ENCODE measurements around the gene PRKAG1. TPM values are rescaled to one million over a fixed set of nuclear protein-coding genes. Genes with fewer than 3 reads are reported as not detected.

PRKAG1 gene
- total and polyA plus RNA-seq, 7 experiments from 2014 or later: 34.0 to 74.4 (median 49.6) TPM

- Mint-ChIP-seq H3K4me3 (peak overlapping the region; percentile 83 to 95 (median 90)), H3K9me3 (peaks cover 0 to 3% (median 0%) of the 10 kb centered on the region in 11 donors), H3K27me3 (peaks cover 0 to 91% (median 23%) of the 10 kb centered on the region in 5 donors), H3K4me1 (peaks cover 29 to 51% (median 46%) of the 10 kb centered on the region in 7 donors), H3K27ac (peak overlapping the region; percentile 25 to 90 (median 62)), H3K36me3 (no peaks in the 10 kb centered on the region)
- ChIA-PET CTCF (interaction anchor here (1.2 to 4.5 kb wide), 7 partner anchors 8 to 126 kb away, joined by 4 to 36 read pairs (median 6); partner anchors contain the start of gene ARF3), POLR2A (interaction anchor here (0.6 to 5.2 kb wide), 10 partner anchors 9 to 129 kb away, joined by 3 to 26 read pairs (median 5); partner anchors contain the start of genes ARF3, DDX23 and FKBP11)
- DNase-seq (peak in 6 of 9 donors; percentile 41 to 52 (median 44)), ATAC-seq (peak; percentile 29)
- Histone ChIP-seq H3K9me3 (ENCODE audit: control insufficient read depth in 2 of 3, low read length in 3 of 3) (no peaks in the 10 kb centered on the region), H3K27me3 (ENCODE audit: control insufficient read depth in 2 of 2, insufficient read depth in 2 of 2, low read length in 2 of 2) (no peaks in the 10 kb centered on the region), H3K36me3 (ENCODE audit: control insufficient read depth in 2 of 3, insufficient read depth in 3 of 3, low read length in 3 of 3) (no peaks in the 10 kb centered on the region), H3K4me1 (ENCODE audit: control insufficient read depth in 2 of 2, insufficient read depth in 2 of 2, low read length in 2 of 2) (peaks cover 37% of the 10 kb centered on the region in 2 donors), H3K4me3 (ENCODE audit: low read length) (peak overlapping the region; percentile 82), H3K27ac (ENCODE audit: low read depth, low read length) (peak overlapping the region; percentile 9)
- intact Hi-C loops (cut with micrococcal nuclease): loop anchor here (1.0 to 5.0 kb wide), 10 partner anchors 9 to 358 kb away; partner anchors contain the start of genes ARF3 (in 1 of the 2), C1QL4 (in 1 of the 2) and DDX23 (in 1 of the 2)
Measured at GRCh38 chr12:48979602-48980388, 38.8 kb downstream of the PRKAG1 start.

GRCh38 chr12:48978741-48979601, 39.6 kb downstream of the PRKAG1 start:
- no peak overlapping the region for H3K27ac ChIP-seq (ENCODE audit: low read depth, low read length)
- intact Hi-C loops (cut with micrococcal nuclease): loop anchor here (1.0 to 2.0 kb wide), 5 partner anchors 22 to 75 kb away; partner anchors contain the start of gene ARF3 (in 2 of the 2)
- ATAC-seq (no peak), DNase-seq (no peak)
- H3K4me3 ChIP-seq (ENCODE audit: low read length): peak overlapping the region; percentile 82
- no peaks in the 10 kb centered on the region for H3K36me3 ChIP-seq (ENCODE audit: control insufficient read depth in 2 of 3, insufficient read depth in 3 of 3, low read length in 3 of 3)
- peak overlapping the region in 7 of 9 donors; percentile 9 to 90 (median 53) for H3K27ac Mint-ChIP-seq
- H3K36me3 Mint-ChIP-seq: no peaks in the 10 kb centered on the region
- peaks cover 7 to 91% (median 29%) of the 10 kb centered on the region in 5 donors for H3K27me3 Mint-ChIP-seq
- no peaks in the 10 kb centered on the region for H3K9me3 ChIP-seq (ENCODE audit: control insufficient read depth in 2 of 3, low read length in 3 of 3)
- peaks cover 0 to 3% (median 0%) of the 10 kb centered on the region in 11 donors for H3K9me3 Mint-ChIP-seq
- peaks cover 29 to 51% (median 46%) of the 10 kb centered on the region in 7 donors for H3K4me1 Mint-ChIP-seq
- H3K4me1 ChIP-seq (ENCODE audit: control insufficient read depth in 2 of 2, insufficient read depth in 2 of 2, low read length in 2 of 2): peaks cover 37% of the 10 kb centered on the region in 2 donors
- peak overlapping the region; percentile 83 to 95 (median 90) for H3K4me3 Mint-ChIP-seq
- POLR2A ChIA-PET: interaction anchor here (0.6 to 5.2 kb wide), 9 partner anchors 9 to 129 kb away, joined by 3 to 26 read pairs (median 5); partner anchors contain the start of genes ARF3, DDX23 and FKBP11
- no peaks in the 10 kb centered on the region for H3K27me3 ChIP-seq (ENCODE audit: control insufficient read depth in 2 of 2, insufficient read depth in 2 of 2, low read length in 2 of 2)
- CTCF ChIA-PET: interaction anchor here (0.6 to 4.5 kb wide), 9 partner anchors 8 to 80 kb away, joined by 3 to 36 read pairs (median 4); partner anchors contain the start of genes ARF3 and FKBP11

GRCh38 chr12:48978291-48978740, 40.3 kb downstream of the PRKAG1 start, which contains the start of gene WNT1:
TSS of gene WNT1 (plus strand) at chr12:48978322. CDS start at chr12:48978651, 329 bp downstream.
- POLR2A ChIA-PET: interaction anchor here (0.7 to 5.2 kb wide), 7 partner anchors 8 to 128 kb away, joined by 3 to 26 read pairs (median 6); partner anchors contain the start of genes ARF3, DDX23 and FKBP11
- intact Hi-C loops (cut with micrococcal nuclease): loop anchor here (1.0 to 2.0 kb wide), 5 partner anchors 21 to 74 kb away; partner anchors contain the start of gene ARF3 (in 2 of the 2)
- Histone ChIP-seq H3K9me3 (ENCODE audit: control insufficient read depth in 2 of 3, low read length in 3 of 3) (no peaks in the 10 kb centered on the region), H3K27ac (ENCODE audit: low read depth, low read length) (no peak within 1 kb of the TSS), H3K4me1 (ENCODE audit: control insufficient read depth in 2 of 2, insufficient read depth in 2 of 2, low read length in 2 of 2) (peaks cover 37% of the 10 kb centered on the region in 2 donors), H3K4me3 (ENCODE audit: low read length) (peak within 1 kb of the TSS; percentile 82), H3K36me3 (ENCODE audit: control insufficient read depth in 2 of 3, insufficient read depth in 3 of 3, low read length in 3 of 3) (no peaks in the 10 kb centered on the region), H3K27me3 (ENCODE audit: control insufficient read depth in 2 of 2, insufficient read depth in 2 of 2, low read length in 2 of 2) (peaks cover 0 to 5% of the 10 kb centered on the region in 2 donors)
- DNase-seq: no peak
- CTCF ChIA-PET: interaction anchor here (0.6 to 4.5 kb wide), 8 partner anchors 10 to 78 kb away, joined by 3 to 36 read pairs (median 3); partner anchors contain the start of genes ARF3 and FKBP11
- H3K9me3 Mint-ChIP-seq: peaks cover 0 to 5% (median 0%) of the 10 kb centered on the region in 11 donors
- H3K4me1 Mint-ChIP-seq: peaks cover 29 to 51% (median 46%) of the 10 kb centered on the region in 7 donors
- H3K27me3 Mint-ChIP-seq: peaks cover 11 to 91% (median 32%) of the 10 kb centered on the region in 5 donors
- H3K4me3 Mint-ChIP-seq: peak within 1 kb of the TSS; percentile 83 to 95 (median 90)
- no peaks in the 10 kb centered on the region for H3K36me3 Mint-ChIP-seq
- H3K27ac Mint-ChIP-seq: peak within 1 kb of the TSS; percentile 9 to 90 (median 53)
- ATAC-seq: peak; percentile 0

- POLR2A ChIA-PET: interaction anchor here (0.7 to 5.2 kb wide), 4 partner anchors 20 to 125 kb away, joined by 3 to 26 read pairs (median 12); partner anchors contain the start of genes ARF3, DDX23 and FKBP11
- H3K27me3 ChIP-seq (ENCODE audit: control insufficient read depth in 2 of 2, insufficient read depth in 2 of 2, low read length in 2 of 2): peaks cover 3 to 11% of the 10 kb centered on the region in 2 donors
- Mint-ChIP-seq H3K4me3 (peak overlapping the region; percentile 24 to 85 (median 56)), H3K9me3 (peaks cover 0 to 5% (median 0%) of the 10 kb centered on the region in 11 donors), H3K27me3 (peaks cover 19 to 92% (median 40%) of the 10 kb centered on the region in 5 donors), H3K36me3 (no peaks in the 10 kb centered on the region), H3K4me1 (peaks cover 28 to 53% (median 47%) of the 10 kb centered on the region in 7 donors), H3K27ac (peak overlapping the region in 7 of 9 donors; percentile 26 to 81 (median 61))
- no peak overlapping the region for H3K4me3 ChIP-seq (ENCODE audit: low read length)
- H3K27ac ChIP-seq (ENCODE audit: low read depth, low read length): no peak overlapping the region
- DNase-seq (peak; percentile 52 to 90 (median 75)), ATAC-seq (peak; percentile 77)
- CTCF ChIA-PET: interaction anchor here (0.7 to 4.5 kb wide), 8 partner anchors 10 to 124 kb away, joined by 3 to 36 read pairs (median 3); partner anchors contain the start of genes ARF3 and FKBP11
- no peaks in the 10 kb centered on the region for H3K9me3 ChIP-seq (ENCODE audit: control insufficient read depth in 2 of 3, low read length in 3 of 3)
- intact Hi-C loops (cut with micrococcal nuclease): loop anchor here (1.0 to 2.0 kb wide), 5 partner anchors 20 to 73 kb away; partner anchors contain the start of gene ARF3 (in 2 of the 2)
- no peaks in the 10 kb centered on the region for H3K36me3 ChIP-seq (ENCODE audit: control insufficient read depth in 2 of 3, insufficient read depth in 3 of 3, low read length in 3 of 3)
- peaks cover 37% of the 10 kb centered on the region in 2 donors for H3K4me1 ChIP-seq (ENCODE audit: control insufficient read depth in 2 of 2, insufficient read depth in 2 of 2, low read length in 2 of 2)
Measured at GRCh38 chr12:48977290-48978281, 41.0 kb downstream of the PRKAG1 start.
